Measurements from ENCODE around the gene PIK3AP1.
"Not testable (repeated sequence)": the region's sequence is repeated elsewhere in the genome, so short reads cannot be mapped to it uniquely, and the experiment has no call there.

Gene PIK3AP1

GRCh38 chr10:96708996-96709395 is 11.3 kb downstream of the PIK3AP1 start:
- Histone ChIP-seq H3K4me1 (ENCODE audit: control insufficient read depth, insufficient read depth, low read length) (no peaks in the 10 kb centered on the region), H3K27ac (ENCODE audit: low read depth, low read length) (no peak overlapping the region), H3K27me3 (ENCODE audit: control insufficient read depth, insufficient read depth, low read length) (no peaks in the 10 kb centered on the region), H3K4me3 (ENCODE audit: low read depth, low read length) (no peak overlapping the region), H3K9ac (ENCODE audit: low read length) (no peak overlapping the region), H3K36me3 (ENCODE audit: control insufficient read depth, insufficient read depth, low read length) (no peaks in the 10 kb centered on the region), H3K9me3 (ENCODE audit: control insufficient read depth, insufficient read depth, low read depth, low read length) (no peaks in the 10 kb centered on the region)

DNA sequence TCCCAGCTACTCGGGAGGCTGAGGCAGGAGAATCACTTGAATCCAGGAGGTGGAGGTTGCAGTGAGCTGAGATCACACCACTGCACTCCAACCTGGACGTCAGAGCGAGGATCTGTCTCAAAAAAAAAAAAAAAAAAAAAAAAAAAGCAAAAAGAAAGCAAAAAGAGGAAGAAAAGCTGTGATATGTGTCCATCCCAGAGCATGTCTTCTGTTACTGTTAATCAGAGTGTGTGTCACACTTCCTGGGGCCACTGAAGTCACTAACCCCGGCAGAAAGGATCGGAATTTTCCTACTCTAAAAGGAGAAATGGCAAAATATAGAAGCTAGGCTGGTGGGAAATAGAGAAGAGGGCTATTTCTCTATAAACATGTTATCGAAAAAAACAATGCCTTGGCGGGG is 11.9 kb downstream of the PIK3AP1 start:
- no peaks in the 10 kb centered on the region for H3K4me1 ChIP-seq (ENCODE audit: control insufficient read depth, insufficient read depth, low read length)
- no peaks in the 10 kb centered on the region for H3K27me3 ChIP-seq (ENCODE audit: control insufficient read depth, insufficient read depth, low read length)
- H3K9me3 ChIP-seq (ENCODE audit: control insufficient read depth, insufficient read depth, low read depth, low read length): no peaks in the 10 kb centered on the region
- H3K9ac ChIP-seq (ENCODE audit: low read length): no peak overlapping the region
- H3K4me3 ChIP-seq (ENCODE audit: low read depth, low read length): no peak overlapping the region
- H3K36me3 ChIP-seq (ENCODE audit: control insufficient read depth, insufficient read depth, low read length): no peaks in the 10 kb centered on the region
- no peak overlapping the region for H3K27ac ChIP-seq (ENCODE audit: low read depth, low read length)

DNA sequence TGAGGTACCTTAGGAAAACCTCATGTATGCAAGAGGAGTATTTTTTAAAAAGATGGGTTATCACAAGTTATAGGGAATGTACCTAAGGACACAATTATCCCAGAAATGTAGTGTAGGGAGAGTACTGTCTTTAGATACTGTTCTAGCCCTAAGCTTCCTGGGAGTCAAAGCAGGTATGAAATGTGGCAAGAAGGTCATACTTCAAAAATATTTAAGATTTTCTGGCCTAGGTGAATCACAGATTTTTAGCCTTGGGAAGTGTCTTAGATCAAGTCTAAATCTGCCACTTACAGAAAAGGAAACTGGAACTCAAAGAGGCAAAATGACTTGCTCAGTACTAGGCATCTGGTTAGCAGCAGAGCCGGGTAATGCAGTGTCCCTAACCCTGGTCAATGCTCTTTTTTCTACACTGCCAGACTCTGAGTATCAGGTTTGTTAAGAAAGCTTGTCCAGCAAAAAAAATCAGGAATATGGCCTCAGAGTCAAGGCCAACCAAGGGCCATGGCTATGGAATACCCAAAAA is 13.9 kb downstream of the PIK3AP1 start:
- Histone ChIP-seq H3K36me3 (ENCODE audit: control insufficient read depth, insufficient read depth, low read length) (no peaks in the 10 kb centered on the region), H3K4me1 (ENCODE audit: control insufficient read depth, insufficient read depth, low read length) (no peaks in the 10 kb centered on the region), H3K9me3 (ENCODE audit: control insufficient read depth, insufficient read depth, low read depth, low read length) (no peaks in the 10 kb centered on the region), H3K4me3 (ENCODE audit: low read depth, low read length) (no peak overlapping the region), H3K27me3 (ENCODE audit: control insufficient read depth, insufficient read depth, low read length) (no peaks in the 10 kb centered on the region), H3K9ac (ENCODE audit: low read length) (no peak overlapping the region), H3K27ac (ENCODE audit: low read depth, low read length) (no peak overlapping the region)

- no peak overlapping the region for H3K9ac ChIP-seq (ENCODE audit: low read length)
- no peak overlapping the region for H3K27ac ChIP-seq (ENCODE audit: low read depth, low read length)
- H3K4me3 ChIP-seq (ENCODE audit: low read depth, low read length): no peak overlapping the region
- H3K9me3 ChIP-seq (ENCODE audit: control insufficient read depth, insufficient read depth, low read depth, low read length): no peaks in the 10 kb centered on the region
- H3K27me3 ChIP-seq (ENCODE audit: control insufficient read depth, insufficient read depth, low read length): no peaks in the 10 kb centered on the region
- peaks cover 12% of the 10 kb centered on the region; the same call in 1 of the 2 replicates for H3K4me1 ChIP-seq (ENCODE audit: control insufficient read depth, insufficient read depth, low read length)
- H3K36me3 ChIP-seq (ENCODE audit: control insufficient read depth, insufficient read depth, low read length): no peaks in the 10 kb centered on the region
These were observed 15.2 kb downstream of the PIK3AP1 start for GRCh38 chr10:96705134-96705533.

- H3K9me3 ChIP-seq (ENCODE audit: control insufficient read depth, insufficient read depth, low read depth, low read length): no peaks in the 10 kb centered on the region
- H3K4me1 ChIP-seq (ENCODE audit: control insufficient read depth, insufficient read depth, low read length): peaks cover 12% of the 10 kb centered on the region; the same call in 1 of the 2 replicates
- H3K36me3 ChIP-seq (ENCODE audit: control insufficient read depth, insufficient read depth, low read length): no peaks in the 10 kb centered on the region
- H3K27ac ChIP-seq (ENCODE audit: low read depth, low read length): no peak overlapping the region
- H3K27me3 ChIP-seq (ENCODE audit: control insufficient read depth, insufficient read depth, low read length): no peaks in the 10 kb centered on the region
- H3K4me3 ChIP-seq (ENCODE audit: low read depth, low read length): no peak overlapping the region
- H3K9ac ChIP-seq (ENCODE audit: low read length): no peak overlapping the region
These were observed 15.8 kb downstream of the PIK3AP1 start for GRCh38 chr10:96704563-96704962.

- no peak overlapping the region for H3K9ac ChIP-seq (ENCODE audit: low read length)
- H3K9me3 ChIP-seq (ENCODE audit: control insufficient read depth, insufficient read depth, low read depth, low read length): no peaks in the 10 kb centered on the region
- H3K36me3 ChIP-seq (ENCODE audit: control insufficient read depth, insufficient read depth, low read length): no peaks in the 10 kb centered on the region
- no peak overlapping the region for H3K4me3 ChIP-seq (ENCODE audit: low read depth, low read length)
- peaks cover 12% of the 10 kb centered on the region; the same call in 1 of the 2 replicates for H3K4me1 ChIP-seq (ENCODE audit: control insufficient read depth, insufficient read depth, low read length)
- H3K27ac ChIP-seq (ENCODE audit: low read depth, low read length): no peak overlapping the region
- H3K27me3 ChIP-seq (ENCODE audit: control insufficient read depth, insufficient read depth, low read length): no peaks in the 10 kb centered on the region
These were observed 17.0 kb downstream of the PIK3AP1 start for GRCh38 chr10:96703358-96703757.

GRCh38 chr10:96701265-96701664 is 19.0 kb downstream of the PIK3AP1 start:
- Histone ChIP-seq H3K4me1 (ENCODE audit: control insufficient read depth, insufficient read depth, low read length) (peaks cover 12% of the 10 kb centered on the region; the same call in 1 of the 2 replicates), H3K9ac (ENCODE audit: low read length) (no peak overlapping the region), H3K36me3 (ENCODE audit: control insufficient read depth, insufficient read depth, low read length) (no peaks in the 10 kb centered on the region), H3K4me3 (ENCODE audit: low read depth, low read length) (no peak overlapping the region), H3K9me3 (ENCODE audit: control insufficient read depth, insufficient read depth, low read depth, low read length) (no peaks in the 10 kb centered on the region), H3K27me3 (ENCODE audit: control insufficient read depth, insufficient read depth, low read length) (no peaks in the 10 kb centered on the region), H3K27ac (ENCODE audit: low read depth, low read length) (no peak overlapping the region)

DNA sequence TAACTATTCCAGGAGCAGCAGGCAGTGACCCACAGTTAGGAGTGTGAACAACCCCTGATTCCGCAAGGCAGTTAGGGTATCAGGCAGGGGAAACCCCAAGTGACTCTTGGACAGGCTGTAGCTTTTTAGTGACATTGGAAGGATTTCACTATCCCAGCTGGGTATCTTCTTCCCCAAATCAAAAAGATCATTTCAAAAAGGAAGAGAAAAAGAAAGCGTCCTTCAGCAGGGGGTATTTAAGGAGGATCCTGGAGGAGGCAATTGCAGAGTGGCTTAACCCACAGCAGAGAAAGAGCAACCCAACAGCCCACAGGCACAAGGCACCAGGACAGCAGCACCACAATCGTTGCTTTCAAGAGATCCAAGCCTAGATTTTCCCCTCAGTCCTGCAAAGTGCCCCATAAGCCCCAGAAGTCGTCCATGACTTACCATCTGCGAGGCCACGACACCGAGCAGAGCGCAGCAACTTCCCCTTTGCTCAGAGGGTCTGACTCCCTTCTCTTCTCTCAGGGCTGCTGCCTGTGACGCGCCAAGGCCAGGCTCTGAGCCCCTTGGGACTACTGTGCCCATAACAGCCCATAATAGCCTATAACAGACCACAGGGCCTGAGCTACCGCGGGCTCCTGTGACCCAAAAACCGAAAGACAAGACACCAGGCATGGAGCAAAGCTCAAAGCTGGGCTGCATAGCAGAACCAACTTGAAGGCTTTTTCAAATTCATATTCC is 19.8 kb downstream of the PIK3AP1 start:
- Histone ChIP-seq H3K9me3 (ENCODE audit: control insufficient read depth, insufficient read depth, low read depth, low read length) (no peaks in the 10 kb centered on the region), H3K27me3 (ENCODE audit: control insufficient read depth, insufficient read depth, low read length) (no peaks in the 10 kb centered on the region), H3K4me1 (ENCODE audit: control insufficient read depth, insufficient read depth, low read length) (peaks cover 12% of the 10 kb centered on the region; the same call in 1 of the 2 replicates), H3K4me3 (ENCODE audit: low read depth, low read length) (no peak overlapping the region), H3K27ac (ENCODE audit: low read depth, low read length) (no peak overlapping the region), H3K9ac (ENCODE audit: low read length) (no peak overlapping the region), H3K36me3 (ENCODE audit: control insufficient read depth, insufficient read depth, low read length) (no peaks in the 10 kb centered on the region)

GRCh38 chr10:96699613-96700012 is 20.7 kb downstream of the PIK3AP1 start:
- Histone ChIP-seq H3K9me3 (ENCODE audit: control insufficient read depth, insufficient read depth, low read depth, low read length) (no peaks in the 10 kb centered on the region), H3K4me3 (ENCODE audit: low read depth, low read length) (no peak overlapping the region), H3K4me1 (ENCODE audit: control insufficient read depth, insufficient read depth, low read length) (peaks cover 12% of the 10 kb centered on the region; the same call in 1 of the 2 replicates), H3K27ac (ENCODE audit: low read depth, low read length) (no peak overlapping the region), H3K9ac (ENCODE audit: low read length) (no peak overlapping the region), H3K27me3 (ENCODE audit: control insufficient read depth, insufficient read depth, low read length) (no peaks in the 10 kb centered on the region), H3K36me3 (ENCODE audit: control insufficient read depth, insufficient read depth, low read length) (no peaks in the 10 kb centered on the region)

GRCh38 chr10:96698305-96698704 is 22.0 kb downstream of the PIK3AP1 start:
- not testable (repeated sequence) for H3K4me3 ChIP-seq (ENCODE audit: low read depth, low read length); H3K36me3 ChIP-seq (ENCODE audit: control insufficient read depth, insufficient read depth, low read length); H3K9ac ChIP-seq (ENCODE audit: low read length); H3K27ac ChIP-seq (ENCODE audit: low read depth, low read length); H3K9me3 ChIP-seq (ENCODE audit: control insufficient read depth, insufficient read depth, low read depth, low read length); H3K27me3 ChIP-seq (ENCODE audit: control insufficient read depth, insufficient read depth, low read length)
- H3K4me1 ChIP-seq (ENCODE audit: control insufficient read depth, insufficient read depth, low read length): peaks cover 12% of the 10 kb centered on the region; the same call in 1 of the 2 replicates

DNA sequence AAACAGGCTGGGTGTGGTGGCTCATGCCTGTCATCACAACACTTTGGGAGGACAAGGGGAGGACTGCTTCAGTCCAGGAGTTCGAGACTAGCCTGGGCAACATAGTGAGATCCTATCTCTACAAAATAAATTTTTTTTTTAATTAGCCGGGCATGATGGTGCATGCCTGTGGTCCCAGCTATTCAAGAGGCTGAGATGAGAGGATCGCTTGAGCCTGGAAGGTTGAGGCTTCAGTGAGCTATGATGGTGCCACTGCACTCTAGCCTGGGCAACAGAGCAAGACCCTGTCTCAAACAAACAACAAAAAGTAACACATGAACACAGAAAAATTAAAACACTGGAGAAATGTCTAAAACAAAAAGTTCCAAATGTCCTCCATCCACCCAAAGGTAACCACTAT is 22.9 kb downstream of the PIK3AP1 start:
- no peak overlapping the region for H3K9ac ChIP-seq (ENCODE audit: low read length)
- no peaks in the 10 kb centered on the region for H3K36me3 ChIP-seq (ENCODE audit: control insufficient read depth, insufficient read depth, low read length)
- no peak overlapping the region for H3K4me3 ChIP-seq (ENCODE audit: low read depth, low read length)
- H3K27ac ChIP-seq (ENCODE audit: low read depth, low read length): no peak overlapping the region
- no peaks in the 10 kb centered on the region for H3K9me3 ChIP-seq (ENCODE audit: control insufficient read depth, insufficient read depth, low read depth, low read length)
- H3K4me1 ChIP-seq (ENCODE audit: control insufficient read depth, insufficient read depth, low read length): peaks cover 12% of the 10 kb centered on the region; the same call in 1 of the 2 replicates
- no peaks in the 10 kb centered on the region for H3K27me3 ChIP-seq (ENCODE audit: control insufficient read depth, insufficient read depth, low read length)

All from HUES6 (cell line).